Measurements from ENCODE around the gene VEZT.
"Not testable (repeated sequence)": the region's sequence is repeated elsewhere in the genome, so short reads cannot be mapped to it uniquely, and the experiment has no call there.

DNA sequence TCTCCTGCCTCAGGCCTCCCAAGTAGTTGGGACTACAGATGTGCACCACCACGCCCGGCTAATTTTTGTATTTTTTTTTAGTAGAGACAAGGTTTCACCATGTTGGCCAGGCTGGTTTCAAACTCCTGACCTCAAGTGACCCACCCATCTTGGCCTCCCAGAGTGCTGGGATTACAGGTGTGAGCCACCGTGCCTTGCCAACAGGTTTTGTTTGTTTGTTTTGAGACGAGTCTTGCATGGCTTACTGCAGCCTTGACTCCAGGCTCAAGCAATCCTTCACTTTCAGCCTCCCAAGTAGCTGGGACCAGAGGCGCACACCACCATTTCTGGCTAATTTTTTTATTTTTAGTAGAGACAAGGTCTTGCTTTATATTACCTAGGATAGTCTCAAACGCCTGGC lies 23.5 kb downstream of the VEZT start:
- not testable (repeated sequence) for TF ChIP-seq POLR2A (IDR thresholded peaks at IDR 0.05)
- TF ChIP-seq, protein P1, sequence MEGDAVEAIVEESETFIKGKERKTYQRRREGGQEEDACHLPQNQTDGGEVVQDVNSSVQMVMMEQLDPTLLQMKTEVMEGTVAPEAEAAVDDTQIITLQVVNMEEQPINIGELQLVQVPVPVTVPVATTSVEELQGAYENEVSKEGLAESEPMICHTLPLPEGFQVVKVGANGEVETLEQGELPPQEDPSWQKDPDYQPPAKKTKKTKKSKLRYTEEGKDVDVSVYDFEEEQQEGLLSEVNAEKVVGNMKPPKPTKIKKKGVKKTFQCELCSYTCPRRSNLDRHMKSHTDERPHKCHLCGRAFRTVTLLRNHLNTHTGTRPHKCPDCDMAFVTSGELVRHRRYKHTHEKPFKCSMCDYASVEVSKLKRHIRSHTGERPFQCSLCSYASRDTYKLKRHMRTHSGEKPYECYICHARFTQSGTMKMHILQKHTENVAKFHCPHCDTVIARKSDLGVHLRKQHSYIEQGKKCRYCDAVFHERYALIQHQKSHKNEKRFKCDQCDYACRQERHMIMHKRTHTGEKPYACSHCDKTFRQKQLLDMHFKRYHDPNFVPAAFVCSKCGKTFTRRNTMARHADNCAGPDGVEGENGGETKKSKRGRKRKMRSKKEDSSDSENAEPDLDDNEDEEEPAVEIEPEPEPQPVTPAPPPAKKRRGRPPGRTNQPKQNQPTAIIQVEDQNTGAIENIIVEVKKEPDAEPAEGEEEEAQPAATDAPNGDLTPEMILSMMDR (IDR thresholded peaks at IDR 0.05): not testable (repeated sequence)

Measured in transverse colon (tissue), 3 donors.